Measurements from ENCODE around the gene CENPS.
A peak's percentile ranks its signal among the peaks of the same experiment; 100 is the strongest.
"Not testable (repeated sequence)": the region's sequence is repeated elsewhere in the genome, so short reads cannot be mapped to it uniquely, and the experiment has no call there.

Gene CENPS

GRCh38 chr1:10419351-10419750, 10.9 kb upstream of the CENPS start:
- DNase-seq (ENCODE audit: low spot score): no peak

DNA sequence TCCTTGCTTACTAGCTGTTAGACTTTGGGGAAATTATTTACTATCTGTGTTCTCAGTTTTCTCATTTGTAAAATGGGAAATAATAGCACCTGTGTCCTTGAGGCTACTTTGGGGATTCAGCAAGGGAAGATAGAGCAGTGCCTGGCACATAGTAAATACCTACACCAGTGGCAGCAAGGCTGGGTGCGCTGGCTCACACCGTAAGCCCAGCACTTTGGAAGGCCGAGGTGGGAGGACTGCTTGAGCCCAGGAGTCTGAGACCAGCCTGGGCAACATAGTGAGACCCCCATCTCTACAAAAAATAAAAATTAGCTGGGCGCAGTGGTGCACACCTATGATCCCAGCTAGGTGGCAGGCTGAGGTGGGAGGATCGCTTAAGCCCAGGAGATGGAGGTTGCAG, 8.6 kb upstream of the CENPS start:
- no peak for DNase-seq (ENCODE audit: low spot score)

DNA sequence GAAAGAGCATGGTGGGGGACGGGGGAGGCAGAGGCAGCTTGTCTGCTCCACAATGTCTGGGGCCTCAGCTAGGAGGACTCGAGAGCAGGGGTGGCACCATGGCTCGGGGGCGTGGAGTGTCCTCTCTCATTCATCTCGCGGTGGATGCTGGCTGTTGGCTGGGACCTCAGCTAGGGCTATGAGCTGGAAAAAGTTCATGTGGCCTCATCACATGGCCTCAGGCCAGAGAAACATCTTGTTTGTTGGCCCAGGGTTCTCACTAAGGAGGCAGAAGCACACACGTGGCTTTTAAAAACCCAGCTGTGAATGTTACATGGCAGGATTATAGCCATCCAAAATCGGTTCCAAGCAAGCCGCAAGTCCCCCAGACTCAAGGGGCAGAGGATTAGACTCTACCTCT, 6.2 kb upstream of the CENPS start:
- no peak for DNase-seq (ENCODE audit: low spot score)

DNA sequence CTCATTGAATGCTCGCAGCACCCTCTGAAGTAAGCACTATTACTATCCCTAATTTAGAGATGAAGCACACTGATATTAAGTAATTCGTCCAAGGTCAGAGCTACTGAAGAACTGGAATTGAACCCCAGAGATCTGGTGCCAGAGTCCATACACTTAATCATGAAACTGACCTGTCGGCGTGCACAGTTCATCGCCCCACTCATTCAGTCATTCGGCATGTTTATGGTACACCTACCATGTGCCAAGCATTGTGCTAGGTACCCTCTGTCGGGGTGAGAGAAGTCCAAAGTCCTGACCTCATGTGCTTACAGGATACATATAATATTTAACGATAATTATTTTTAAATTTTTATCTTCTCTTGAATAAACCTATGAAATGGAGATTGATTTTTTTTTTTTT, 5.6 kb upstream of the CENPS start:
- no peak for DNase-seq (ENCODE audit: low spot score)

GRCh38 chr1:10425826-10426534, 4.3 kb upstream of the CENPS start:
- not testable (repeated sequence) for DNase-seq (ENCODE audit: low spot score)

DNA sequence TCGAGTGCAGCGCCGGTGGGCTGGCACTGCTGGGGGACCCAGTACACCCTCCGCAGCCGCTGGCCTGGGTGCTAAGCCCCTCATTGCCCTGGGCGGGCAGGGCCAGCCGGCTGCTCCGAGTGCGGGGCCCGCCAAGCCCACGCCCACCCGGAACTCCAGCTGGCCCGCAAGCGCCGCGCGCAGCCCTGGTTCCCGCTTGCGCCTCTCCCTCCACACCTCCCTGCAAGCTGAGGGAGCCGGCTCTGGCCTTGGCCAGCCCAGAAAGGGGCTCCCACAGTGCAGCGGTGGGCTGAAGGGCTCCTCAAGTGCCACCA, 3.7 kb upstream of the CENPS start:
- DNase-seq (ENCODE audit: low spot score): not testable (repeated sequence)

DNA sequence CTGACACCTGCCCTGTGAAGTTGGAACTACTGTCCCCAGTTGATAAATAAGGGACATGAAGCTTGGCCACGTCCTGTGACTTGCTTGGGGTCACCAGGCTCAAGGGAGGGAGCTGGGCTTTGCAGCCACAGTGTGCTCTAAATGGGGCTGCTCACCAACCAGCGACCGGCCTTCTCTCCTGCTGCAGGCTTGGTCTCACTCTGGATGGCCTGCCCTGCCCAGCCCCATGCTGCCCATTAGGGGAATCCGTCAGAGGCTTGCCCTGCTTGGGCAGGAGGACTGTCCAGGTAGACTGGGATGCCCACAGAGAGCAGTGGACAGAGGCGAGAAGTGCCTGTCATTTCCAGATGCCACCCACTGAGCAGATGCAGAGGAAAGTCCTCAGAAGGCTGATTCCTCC, 1.2 kb upstream of the CENPS start:
- no peak for DNase-seq (ENCODE audit: low spot score)

DNA sequence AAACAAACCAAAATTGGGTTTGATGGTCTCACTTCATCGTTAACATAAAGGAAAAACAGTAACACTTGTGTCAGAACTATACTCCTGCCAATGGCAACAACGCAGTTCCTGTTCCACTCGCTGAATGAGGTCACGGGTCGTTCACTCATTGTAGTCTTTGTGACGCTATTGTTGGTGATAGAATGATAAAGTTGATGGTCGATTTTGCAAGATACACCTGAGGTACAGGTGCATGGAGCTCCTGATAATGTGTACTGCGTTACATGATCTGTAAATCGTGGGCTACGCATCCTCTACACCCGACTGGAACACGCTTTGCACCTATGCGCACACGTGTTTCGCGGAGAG, 391 bp upstream of the CENPS start:
- DNase-seq (ENCODE audit: low spot score): peak; percentile 12

DNA sequence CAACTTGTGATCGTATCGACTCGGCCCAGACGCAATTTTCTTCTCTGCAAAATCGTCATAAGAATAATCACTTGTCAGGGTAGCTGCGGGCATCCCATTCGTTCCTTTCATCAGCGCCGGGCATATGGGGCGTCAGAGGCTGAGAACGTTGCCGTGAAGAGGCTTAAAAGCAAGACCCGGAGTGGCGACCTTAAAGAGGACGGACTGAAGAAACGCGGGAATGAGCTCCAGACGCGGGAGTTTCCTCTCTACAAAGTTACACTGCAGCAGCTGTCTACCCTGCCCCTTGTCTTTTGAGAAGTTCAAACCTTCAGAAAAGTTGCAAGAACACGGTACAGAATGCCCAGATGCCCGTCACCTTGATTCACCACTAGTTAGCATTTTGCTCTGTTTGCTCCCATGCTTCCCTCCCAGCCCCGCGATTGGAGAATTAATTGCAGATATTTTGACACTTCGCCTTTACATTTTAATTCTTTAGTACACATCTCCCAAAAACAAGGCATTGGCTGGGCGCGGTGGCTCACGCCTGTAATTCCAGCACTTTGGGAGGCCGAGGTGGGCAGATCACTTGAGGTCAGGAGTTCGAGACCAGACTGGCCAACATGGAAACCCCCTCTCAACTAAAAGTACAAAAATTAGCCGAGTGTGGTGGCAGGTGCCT, 967 bp downstream of the CENPS start:
- peak; percentile 4 for DNase-seq (ENCODE audit: low spot score)

DNA sequence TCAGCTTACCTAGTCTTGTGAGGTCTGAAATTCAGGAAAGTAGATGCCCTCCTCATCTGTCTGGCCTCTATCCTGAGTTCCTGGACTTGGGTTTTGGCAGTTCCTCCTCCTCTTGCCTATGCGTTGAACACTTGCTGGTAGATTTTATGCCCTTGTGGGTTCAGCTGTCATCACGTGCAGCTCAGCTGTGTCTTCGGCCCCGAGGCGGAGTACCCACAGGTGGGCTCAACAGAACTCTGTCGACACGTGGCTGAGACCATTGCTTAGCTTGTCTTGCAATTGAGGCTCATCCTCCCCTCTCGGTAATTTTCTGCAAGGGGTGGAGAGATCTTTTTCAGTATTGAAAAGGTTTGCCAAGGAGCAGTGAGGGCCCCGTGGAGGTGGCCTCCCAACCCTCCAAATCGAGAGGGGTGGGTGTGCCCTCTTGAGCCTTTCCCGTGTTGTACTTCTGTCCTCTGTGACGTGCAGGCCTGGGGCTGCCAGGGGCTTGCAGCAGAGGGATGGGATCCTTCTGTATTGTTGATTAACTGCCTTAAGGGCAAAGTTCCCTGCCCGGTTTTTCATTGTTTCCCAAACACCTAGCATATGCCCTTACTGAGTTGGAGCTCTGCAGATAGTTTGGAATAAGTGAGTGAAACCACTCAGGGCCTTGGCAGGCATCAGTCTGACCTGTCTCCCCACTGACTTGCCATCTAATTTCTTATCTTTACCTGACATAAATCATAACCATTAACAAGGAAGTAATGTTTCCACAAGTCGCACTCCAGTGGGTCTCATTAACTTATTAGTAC, 2.9 kb downstream of the CENPS start:
- no peak for DNase-seq (ENCODE audit: low spot score)

GRCh38 chr1:10433790-10434189, 3.6 kb downstream of the CENPS start:
- DNase-seq (ENCODE audit: low spot score): no peak

DNA sequence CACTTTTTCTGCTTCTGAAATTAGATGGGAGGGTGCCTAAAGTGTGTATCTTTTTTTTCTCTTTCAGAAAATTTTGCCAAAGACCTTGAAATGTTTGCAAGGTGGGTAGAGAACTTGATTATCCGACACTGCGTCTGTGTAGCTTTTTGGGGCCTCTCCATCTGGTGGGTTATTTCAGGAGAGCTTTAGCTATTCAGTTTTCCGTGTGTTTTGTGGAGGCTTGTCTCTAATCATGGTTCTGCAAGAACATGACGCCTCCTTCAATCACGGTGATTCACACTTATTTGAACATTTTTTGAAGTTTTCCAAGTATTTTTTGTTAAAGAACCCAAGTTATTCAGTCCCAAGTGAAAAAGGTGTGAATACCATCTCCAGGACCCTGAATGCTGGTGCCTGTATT, 4.4 kb downstream of the CENPS start:
- DNase-seq (ENCODE audit: low spot score): no peak

DNA sequence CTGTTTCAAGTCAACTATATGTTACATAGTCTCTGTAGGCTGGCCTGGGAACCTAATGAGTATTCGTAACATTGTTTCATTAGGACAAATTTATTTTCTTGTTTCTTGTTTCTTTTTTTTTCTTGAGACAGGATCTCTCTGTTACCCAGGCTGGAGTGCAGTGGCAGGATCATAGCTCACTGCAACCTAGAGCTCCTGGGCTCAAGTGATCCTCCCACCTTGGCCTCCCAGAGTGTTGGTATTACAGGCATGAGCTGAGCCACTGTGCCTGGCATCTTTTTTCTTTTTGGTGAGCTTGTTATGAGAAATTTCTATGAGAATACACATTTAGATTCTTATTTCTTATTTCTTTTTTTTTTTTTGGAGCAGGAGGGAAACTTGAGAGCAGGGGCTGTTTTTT, 6.8 kb downstream of the CENPS start:
- DNase-seq (ENCODE audit: low spot score): no peak

DNA sequence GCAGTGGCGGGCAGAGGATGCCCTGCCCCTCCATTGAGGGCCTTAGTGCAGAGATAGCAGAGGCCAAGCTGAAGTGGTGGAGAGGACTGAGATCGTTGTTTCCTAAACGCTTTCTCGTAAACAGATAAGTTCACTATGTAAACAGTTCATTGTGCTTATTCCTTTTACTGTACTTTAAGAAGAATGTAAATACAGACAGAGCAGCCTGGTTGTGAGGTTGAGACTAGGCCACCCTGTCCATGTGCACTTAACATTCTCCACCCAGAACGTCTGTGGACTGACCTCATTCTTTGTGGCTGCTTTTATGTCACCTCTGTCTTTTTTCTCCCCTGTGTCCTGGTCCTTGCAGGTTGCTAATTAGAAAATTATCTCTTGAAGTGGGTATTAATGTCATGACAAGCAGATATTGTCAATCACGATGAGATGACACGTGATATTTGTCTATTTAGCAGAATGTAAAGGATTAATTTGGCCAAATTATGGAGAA, 8.5 kb downstream of the CENPS start:
- DNase-seq (ENCODE audit: low spot score): no peak

DNA sequence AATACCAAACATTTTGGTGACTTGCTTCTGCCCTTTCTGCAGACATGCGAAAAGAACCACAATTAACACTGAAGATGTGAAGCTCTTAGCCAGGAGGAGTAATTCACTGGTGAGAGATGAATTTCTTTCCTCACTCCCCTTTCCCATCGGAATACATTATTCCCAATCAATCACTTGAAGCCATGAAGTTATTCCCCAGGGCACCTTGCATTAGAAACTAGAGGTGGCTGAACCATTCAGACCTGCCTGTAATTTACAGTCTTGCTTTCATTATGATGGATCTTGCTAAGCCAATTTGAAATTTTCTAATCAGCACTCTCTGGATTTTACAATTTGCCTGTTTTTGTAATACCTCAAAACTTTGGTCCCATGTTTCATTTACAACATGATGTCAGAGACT, 10.1 kb downstream of the CENPS start:
- no peak for DNase-seq (ENCODE audit: low spot score)

DNA sequence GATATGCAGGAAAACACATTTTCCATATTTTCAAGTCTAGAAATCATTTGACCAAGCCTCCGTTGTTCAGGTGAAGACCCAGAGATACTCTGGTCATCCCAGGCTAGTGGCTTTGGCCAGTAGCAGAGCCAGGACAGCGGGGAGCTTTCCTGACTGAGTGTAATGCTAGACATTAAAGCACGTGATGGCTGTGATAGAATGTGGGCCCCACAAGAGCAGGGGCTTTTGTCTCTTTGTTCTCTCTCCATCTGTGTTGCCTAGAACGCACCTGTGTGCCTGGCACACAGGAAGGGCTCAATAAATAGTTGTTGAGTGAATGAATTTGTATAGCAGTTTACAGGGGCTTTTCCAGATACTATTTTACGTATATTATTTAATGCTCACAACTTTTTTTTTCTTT, 10.6 kb downstream of the CENPS start:
- no peak for DNase-seq (ENCODE audit: low spot score)

- no peak for DNase-seq (ENCODE audit: low spot score)
These were observed 14.0 kb downstream of the CENPS start for GRCh38 chr1:10444248-10444647.

DNA sequence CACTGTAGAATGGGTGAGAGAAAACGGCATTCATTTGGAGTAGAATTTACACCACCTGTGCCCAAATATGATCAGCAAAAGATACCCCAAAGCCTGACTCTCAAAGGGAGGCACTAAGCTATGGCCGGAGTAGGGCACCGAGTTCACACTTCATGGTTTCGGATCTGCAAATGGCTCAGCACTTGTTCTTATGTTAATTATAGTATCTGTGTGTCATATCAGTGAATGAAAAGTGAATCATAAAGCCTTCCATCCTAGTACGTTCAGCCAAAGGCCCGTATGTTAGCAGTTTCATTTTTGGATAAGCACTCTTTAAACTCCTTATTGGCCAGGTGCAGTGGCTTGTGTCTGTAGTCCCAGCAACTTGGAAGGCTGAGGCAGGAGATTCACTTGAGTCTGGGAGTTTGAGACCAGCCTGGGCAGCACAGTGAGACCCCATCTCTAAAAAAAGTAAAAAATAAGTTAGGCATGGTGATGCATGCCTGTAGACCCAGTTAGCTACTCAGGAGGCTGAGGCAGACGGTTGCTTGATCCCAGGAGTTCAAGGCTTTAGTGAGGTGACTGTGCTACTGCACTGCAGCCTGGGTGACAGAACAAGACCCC, 14.7 kb downstream of the CENPS start:
- no peak for DNase-seq (ENCODE audit: low spot score)

- DNase-seq (ENCODE audit: low spot score): no peak
These were observed 16.7 kb downstream of the CENPS start for GRCh38 chr1:10446790-10447422.

- DNase-seq (ENCODE audit: low spot score): no peak
These were observed 19.5 kb downstream of the CENPS start, which contains the start of gene CORT for GRCh38 chr1:10449751-10450150. CORT (plus strand) TSS chr1:10450031; CDS start chr1:10450224, 193 bp downstream.

- DNase-seq (ENCODE audit: low spot score): no peak
These were observed 20.1 kb downstream of the CENPS start for GRCh38 chr1:10450156-10450814.

GRCh38 chr1:10450836-10451235, 20.6 kb downstream of the CENPS start:
- no peak for DNase-seq (ENCODE audit: low spot score)
